Muscle layer of duodenum (tissue), 2 donors: ENCODE data around the gene WDR33.
"Not testable (repeated sequence)": the region's sequence is repeated elsewhere in the genome, so short reads cannot be mapped to it uniquely, and the experiment has no call there.

ENCODE experiments used
- H3K27ac ChIP-seq: one replicate; pipeline ENCODE4 v1.7.0; 2013; ENCODE audit warnings: mild to moderate bottlenecking, low read length
- H3K27me3 ChIP-seq: one replicate; pipeline ENCODE4 v1.7.0; 2013; ENCODE audit warnings: low read depth, mild to moderate bottlenecking, control low read depth, low read length
- H3K36me3 ChIP-seq, 2 donors: one replicate each; pipeline ENCODE4 v1.7.0; 2013; ENCODE audit warnings: low read length in 2 of 2, control low read depth in 1 of 2, mild to moderate bottlenecking in 1 of 2; ENCODE audit not compliant: insufficient read depth in 2 of 2, control insufficient read depth in 1 of 2
- H3K4me1 ChIP-seq, 2 donors: one replicate each; pipeline ENCODE4 v1.7.0; 2013; ENCODE audit warnings: low read length in 2 of 2, mild to moderate bottlenecking in 2 of 2, control low read depth in 1 of 2, moderate library complexity in 1 of 2; ENCODE audit not compliant: insufficient read depth in 2 of 2, control insufficient read depth in 1 of 2
- H3K4me3 ChIP-seq, 2 donors: one replicate each; pipeline ENCODE4 v1.7.0; 2013; ENCODE audit warnings: low read length in 2 of 2, low read depth in 1 of 2, mild to moderate bottlenecking in 1 of 2
- H3K9me3 ChIP-seq, 2 donors: one replicate each; pipeline ENCODE4 v1.7.0; 2013; ENCODE audit warnings: low read length in 2 of 2, control low read depth in 1 of 2, mild to moderate bottlenecking in 1 of 2; ENCODE audit not compliant: control insufficient read depth in 1 of 2
- donor health status: healthy.

WDR33 gene

GRCh38 chr2:127759931-127760330 is 51.0 kb downstream of the WDR33 start:
- Histone ChIP-seq H3K27ac (no peak overlapping the region), H3K36me3 (peaks cover 36 to 39% of the 10 kb centered on the region in 2 donors), H3K4me1 (no peaks in the 10 kb centered on the region)

GRCh38 chr2:127754186-127754585 is 56.8 kb downstream of the WDR33 start:
- Histone ChIP-seq H3K9me3 (no peaks in the 10 kb centered on the region), H3K4me3 (no peak overlapping the region)

More at GRCh38 chr2:127759931-127760330, 51.0 kb downstream of the WDR33 start:
- H3K27me3 ChIP-seq, result no peaks in the 10 kb centered on the region
- no peaks in the 10 kb centered on the region for H3K9me3 ChIP-seq
- no peak overlapping the region for H3K4me3 ChIP-seq

GRCh38 chr2:127753374-127753773 is 57.6 kb downstream of the WDR33 start:
- no peaks in the 10 kb centered on the region for H3K9me3 ChIP-seq
- no peaks in the 10 kb centered on the region for H3K4me1 ChIP-seq
- no peak overlapping the region for H3K4me3 ChIP-seq
- H3K27ac ChIP-seq, result no peak overlapping the region
- peaks cover 4 to 8% of the 10 kb centered on the region in 2 donors for H3K36me3 ChIP-seq
- no peaks in the 10 kb centered on the region for H3K27me3 ChIP-seq

More at GRCh38 chr2:127754186-127754585, 56.8 kb downstream of the WDR33 start:
- Histone ChIP-seq H3K36me3 (peaks cover 4% of the 10 kb centered on the region in 2 donors), H3K27ac (no peak overlapping the region), H3K4me1 (no peaks in the 10 kb centered on the region), H3K27me3 (no peaks in the 10 kb centered on the region)

- not testable (repeated sequence) for H3K27ac ChIP-seq
Observed at GRCh38 chr2:127749537-127749936, 61.4 kb downstream of the WDR33 start.

GRCh38 chr2:127747621-127748020 is 63.4 kb downstream of the WDR33 start:
- no peaks in the 10 kb centered on the region for H3K9me3 ChIP-seq
- no peaks in the 10 kb centered on the region for H3K4me1 ChIP-seq
- no peak overlapping the region for H3K4me3 ChIP-seq
- H3K27me3 ChIP-seq, result no peaks in the 10 kb centered on the region
- no peak overlapping the region for H3K27ac ChIP-seq
- H3K36me3 ChIP-seq, result peaks cover 15 to 18% of the 10 kb centered on the region in 2 donors

More at GRCh38 chr2:127749537-127749936, 61.4 kb downstream of the WDR33 start:
- not testable (repeated sequence) for H3K4me3 ChIP-seq, H3K4me1 ChIP-seq, H3K27me3 ChIP-seq, H3K9me3 ChIP-seq
- H3K36me3 ChIP-seq, result peaks cover 11 to 13% of the 10 kb centered on the region in 2 donors

- Histone ChIP-seq H3K9me3 (no peaks in the 10 kb centered on the region), H3K27ac (no peak overlapping the region), H3K4me1 (no peaks in the 10 kb centered on the region), H3K4me3 (no peak overlapping the region), H3K36me3 (peaks cover 21% of the 10 kb centered on the region in 2 donors), H3K27me3 (no peaks in the 10 kb centered on the region)
Observed at GRCh38 chr2:127743477-127744026, 67.4 kb downstream of the WDR33 start.

GRCh38 chr2:127740665-127741288 is 70.2 kb downstream of the WDR33 start:
- Histone ChIP-seq H3K4me1 (no peaks in the 10 kb centered on the region), H3K9me3 (no peaks in the 10 kb centered on the region), H3K27me3 (no peaks in the 10 kb centered on the region), H3K36me3 (peaks cover 15 to 18% of the 10 kb centered on the region in 2 donors), H3K27ac (no peak overlapping the region), H3K4me3 (no peak overlapping the region)

GRCh38 chr2:127739800-127740199 is 71.2 kb downstream of the WDR33 start:
- Histone ChIP-seq H3K4me3 (no peak overlapping the region), H3K27me3 (no peaks in the 10 kb centered on the region), H3K36me3 (peaks cover 12 to 13% of the 10 kb centered on the region in 2 donors), H3K4me1 (peaks cover 0 to 2% of the 10 kb centered on the region in 2 donors), H3K27ac (no peak overlapping the region), H3K9me3 (no peaks in the 10 kb centered on the region)

GRCh38 chr2:127737892-127738291 is 73.1 kb downstream of the WDR33 start:
- no peaks in the 10 kb centered on the region for H3K9me3 ChIP-seq
- H3K4me3 ChIP-seq, result no peak overlapping the region
- no peaks in the 10 kb centered on the region for H3K27me3 ChIP-seq
- peaks cover 0 to 9% of the 10 kb centered on the region in 2 donors for H3K4me1 ChIP-seq
- peaks cover 4 to 6% of the 10 kb centered on the region in 2 donors for H3K36me3 ChIP-seq
- no peak overlapping the region for H3K27ac ChIP-seq

GRCh38 chr2:127735537-127736399 is 75.2 kb downstream of the WDR33 start:
- no peak overlapping the region for H3K4me3 ChIP-seq
- H3K4me1 ChIP-seq, result peaks cover 0 to 9% of the 10 kb centered on the region in 2 donors
- H3K27ac ChIP-seq, result no peak overlapping the region

GRCh38 chr2:127735044-127735443 is 75.9 kb downstream of the WDR33 start:
- Histone ChIP-seq H3K4me3 (no peak overlapping the region), H3K27me3 (no peaks in the 10 kb centered on the region), H3K4me1 (peaks cover 0 to 9% of the 10 kb centered on the region in 2 donors), H3K9me3 (no peaks in the 10 kb centered on the region), H3K36me3 (no peaks in the 10 kb centered on the region), H3K27ac (no peak overlapping the region)

More at GRCh38 chr2:127735537-127736399, 75.2 kb downstream of the WDR33 start:
- Histone ChIP-seq H3K36me3 (peaks cover 0 to 4% of the 10 kb centered on the region in 2 donors), H3K27me3 (no peaks in the 10 kb centered on the region), H3K9me3 (no peaks in the 10 kb centered on the region)
